Measurements from ENCODE around the gene NPIPB2.
"Not testable (repeated sequence)": the region's sequence is repeated elsewhere in the genome, so short reads cannot be mapped to it uniquely, and the experiment has no call there.

The NPIPB2 gene

GRCh38 chr16:11941945-11942344 lies at the start of gene NPIPB2:
Gene NPIPB2, minus strand, starts transcription at chr16:11942045. Its CDS starts 0 bp downstream, at chr16:11942045.
- DNase-seq: not testable (repeated sequence)

GRCh38 chr16:11990702-11991390 lies 49.0 kb upstream of the NPIPB2 start:
- no peak for DNase-seq

GRCh38 chr16:11988258-11988978 lies 46.6 kb upstream of the NPIPB2 start:
- DNase-seq: no peak

- no peak for DNase-seq
Observed at GRCh38 chr16:11986521-11987057, 44.7 kb upstream of the NPIPB2 start.

- no peak for DNase-seq
Observed at GRCh38 chr16:11985250-11985649, 43.4 kb upstream of the NPIPB2 start.

GRCh38 chr16:11980136-11980844 lies 38.4 kb upstream of the NPIPB2 start:
- DNase-seq: no peak

DNA sequence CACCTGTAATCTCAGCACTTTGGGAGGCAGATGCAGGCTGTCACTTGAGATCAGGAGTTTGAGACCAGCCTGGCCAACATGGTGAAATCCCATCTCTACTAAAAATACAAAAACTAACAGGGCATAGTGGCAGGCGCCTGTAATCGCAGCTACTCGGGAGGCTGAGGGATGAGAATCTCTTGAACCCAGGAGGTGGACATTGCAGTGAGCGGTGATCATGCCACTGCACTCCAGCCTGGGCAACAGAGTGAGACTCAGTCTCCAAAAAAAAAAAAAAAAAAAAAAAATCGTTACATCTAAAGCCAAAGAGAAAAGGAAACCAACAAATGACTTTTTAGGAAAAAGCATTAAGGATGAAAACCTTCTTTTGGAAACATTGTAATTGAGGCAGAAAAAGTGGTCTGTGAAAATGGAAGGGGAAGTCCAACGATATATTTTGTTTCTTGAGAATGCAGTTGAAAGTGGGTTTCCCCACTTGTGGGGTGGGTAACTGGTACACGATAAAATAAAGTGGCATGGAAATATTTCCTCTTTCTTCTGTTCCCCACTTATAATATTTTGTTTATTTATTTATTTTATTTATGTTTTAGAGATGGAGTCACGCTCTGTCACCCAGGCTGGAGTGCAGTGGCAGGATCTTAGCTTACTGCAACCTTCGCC lies 37.3 kb upstream of the NPIPB2 start:
- DNase-seq: no peak

GRCh38 chr16:11978080-11978479 lies 36.2 kb upstream of the NPIPB2 start:
- no peak for DNase-seq

GRCh38 chr16:11977376-11978041 lies 35.7 kb upstream of the NPIPB2 start:
- no peak for DNase-seq

- no peak for DNase-seq
Observed at GRCh38 chr16:11976850-11977375, 35.1 kb upstream of the NPIPB2 start.

- no peak for DNase-seq
Observed at GRCh38 chr16:11973070-11973469, 31.2 kb upstream of the NPIPB2 start.

DNA sequence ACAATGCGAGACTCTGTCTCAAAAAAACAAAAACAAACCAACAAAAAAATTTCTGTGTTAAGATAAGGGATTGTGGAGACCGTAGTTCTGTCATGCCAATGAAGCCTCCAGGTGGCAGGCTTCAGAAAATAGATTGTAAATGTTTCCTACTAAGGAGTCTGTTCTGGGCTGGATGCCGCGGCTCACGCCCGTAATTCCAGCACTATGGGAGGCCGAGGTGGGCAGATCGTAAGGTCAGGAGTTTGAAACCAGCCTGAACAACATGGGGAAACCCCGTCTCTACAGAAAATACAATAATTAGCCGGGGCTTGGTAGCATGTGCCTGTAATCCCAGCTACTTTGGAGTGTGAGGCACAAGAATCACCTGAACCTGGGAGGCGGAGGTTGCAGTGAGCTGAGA lies 30.3 kb upstream of the NPIPB2 start:
- no peak for DNase-seq

DNA sequence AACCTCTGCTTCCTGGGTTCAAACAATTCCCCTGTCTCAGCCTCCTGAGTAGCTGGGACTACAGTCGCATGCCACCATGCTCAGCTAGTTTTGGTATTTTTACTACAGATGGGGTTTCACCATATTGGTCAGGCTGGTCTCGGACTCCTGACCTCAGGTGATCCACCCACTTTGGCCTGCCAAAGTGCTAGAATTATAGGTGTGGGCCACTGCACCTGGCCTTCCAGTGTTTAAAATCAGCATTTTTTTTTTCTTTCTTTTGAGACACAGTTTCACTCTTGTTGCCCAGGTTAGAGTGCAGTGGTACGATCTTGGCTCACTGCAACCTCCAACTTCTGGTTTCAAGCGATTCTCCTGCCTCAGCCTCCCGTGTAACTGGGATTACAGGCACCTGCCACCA lies 28.4 kb upstream of the NPIPB2 start:
- not testable (repeated sequence) for DNase-seq

GRCh38 chr16:11968577-11968976 lies 26.7 kb upstream of the NPIPB2 start:
- no peak for DNase-seq

DNA sequence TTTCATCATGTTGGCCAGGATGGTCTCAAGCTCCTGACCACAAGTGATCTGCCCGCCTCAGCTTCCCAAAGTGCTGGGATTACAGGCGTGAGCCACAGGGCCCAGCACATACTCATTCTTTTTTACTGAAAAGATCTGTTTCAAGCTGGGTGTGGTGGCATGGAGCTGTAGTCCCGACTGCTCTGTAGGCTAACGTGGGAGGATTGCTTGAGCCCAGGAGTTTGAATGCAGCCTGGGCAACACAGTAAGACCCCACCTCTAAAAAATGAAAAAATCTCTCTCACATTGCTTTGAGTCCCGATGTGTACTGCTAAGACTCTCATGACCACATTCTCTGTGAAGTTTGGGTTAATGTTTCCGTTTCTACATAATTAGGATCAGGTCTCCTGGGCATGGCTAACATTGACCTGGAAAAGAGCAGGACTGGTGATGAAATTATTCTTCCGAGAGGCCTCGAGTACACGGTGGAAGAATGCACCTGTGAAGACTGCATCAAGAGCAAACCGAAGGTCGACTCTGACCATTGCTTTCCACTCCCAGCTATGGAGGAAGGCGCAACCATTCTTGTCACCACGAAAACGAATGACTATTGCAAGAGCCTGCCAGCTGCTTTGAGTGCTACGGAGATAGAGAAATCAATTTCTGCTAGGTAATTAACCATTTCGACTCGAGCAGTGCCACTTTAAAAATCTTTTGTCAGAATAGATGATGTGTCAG lies 25.5 kb upstream of the NPIPB2 start:
- DNase-seq: no peak

- DNase-seq: no peak
Observed at GRCh38 chr16:11966173-11966572, 24.3 kb upstream of the NPIPB2 start.

GRCh38 chr16:11964761-11965551 lies 23.1 kb upstream of the NPIPB2 start, which contains the start of gene TNFRSF17:
Gene TNFRSF17, plus strand, starts transcription at chr16:11965210. Its CDS starts 115 bp downstream, at chr16:11965325.
- no peak for DNase-seq

DNA sequence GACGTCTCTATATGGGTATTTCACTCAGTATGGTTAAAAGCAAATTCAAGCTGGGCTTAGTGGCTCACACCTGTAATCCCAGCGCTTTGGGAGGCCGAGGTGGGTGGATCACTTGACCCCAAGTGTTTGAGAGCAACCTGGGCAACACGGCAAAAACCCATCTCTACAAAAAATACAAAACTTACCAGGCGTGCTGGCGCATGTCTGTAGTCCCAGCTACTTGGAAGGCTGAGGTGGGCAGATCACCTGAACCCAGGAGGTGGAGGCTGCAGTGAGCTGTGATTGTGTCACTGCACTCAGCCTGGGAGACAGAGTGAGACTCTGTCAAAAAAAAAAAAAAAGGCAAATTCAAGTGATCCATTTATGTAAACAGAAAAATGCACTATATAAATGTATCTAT lies 21.9 kb upstream of the NPIPB2 start:
- DNase-seq: no peak

- DNase-seq: not testable (repeated sequence)
Observed at GRCh38 chr16:11962978-11963377, 21.1 kb upstream of the NPIPB2 start.

GRCh38 chr16:11962457-11962856 lies 20.6 kb upstream of the NPIPB2 start:
- not testable (repeated sequence) for DNase-seq
